Nephron progenitor cell (in vitro differentiated cells): ENCODE measurements around the gene FSD1L.

Experiments
- DNase-seq: peaks from one replicate; pipeline ENCODE4 v3.0.0; 2021
- H3K27ac Mint-ChIP-seq: 2 replicates; pipeline ENCODE4 v1.8.0; 2021; ENCODE audit warnings: mild to moderate bottlenecking, moderate library complexity, mixed read lengths
- H3K27me3 Mint-ChIP-seq: 2 replicates; pipeline ENCODE4 v1.8.0; 2021; ENCODE audit warnings: mild to moderate bottlenecking, low read depth, mixed read lengths; ENCODE audit not compliant: poor library complexity
- H3K36me3 Mint-ChIP-seq: 2 replicates; pipeline ENCODE4 v1.8.0; 2021; ENCODE audit warnings: low read depth, mixed read lengths
- H3K4me1 Mint-ChIP-seq: 2 replicates; pipeline ENCODE4 v1.8.0; 2021; ENCODE audit warnings: mixed read lengths
- H3K4me3 Mint-ChIP-seq: 2 replicates; pipeline ENCODE4 v1.8.0; 2021; ENCODE audit warnings: mild to moderate bottlenecking, moderate library complexity, mixed read lengths
- H3K9me3 Mint-ChIP-seq: 2 replicates; pipeline ENCODE4 v1.8.0; 2021; ENCODE audit warnings: mild to moderate bottlenecking, moderate library complexity, mixed read lengths
- CTCF ChIP-seq: fragments of 200-600 bp; sonication (generic); IDR thresholded peaks from 2 replicates; pipeline ENCODE4 v1.5.0; 2021; ENCODE audit warnings: antibody characterized with exemption

FSD1L gene

GRCh38 chr9:105406369-105406768 is 41.5 kb upstream of the FSD1L start:
- no peak for TF ChIP-seq CTCF
- Mint-ChIP-seq H3K27ac (no peak overlapping the region), H3K4me1 (peaks cover 21% of the 10 kb centered on the region), H3K9me3 (peaks cover 29% of the 10 kb centered on the region), H3K36me3 (peaks cover 15% of the 10 kb centered on the region), H3K4me3 (no peak overlapping the region), H3K27me3 (no peaks in the 10 kb centered on the region)
- no peak for DNase-seq

GRCh38 chr9:105413525-105413924 is 34.3 kb upstream of the FSD1L start:
- Mint-ChIP-seq H3K36me3 (peaks cover 13% of the 10 kb centered on the region), H3K4me1 (peaks cover 15% of the 10 kb centered on the region), H3K27ac (no peak overlapping the region), H3K27me3 (peaks cover 2% of the 10 kb centered on the region), H3K9me3 (peaks cover 16% of the 10 kb centered on the region), H3K4me3 (no peak overlapping the region)
- no peak for DNase-seq
- TF ChIP-seq CTCF, result no peak

- Mint-ChIP-seq H3K4me3 (peak overlapping the region; percentile 46), H3K27ac (no peak overlapping the region), H3K4me1 (peaks cover 15% of the 10 kb centered on the region), H3K36me3 (peaks cover 13% of the 10 kb centered on the region), H3K27me3 (peaks cover 2% of the 10 kb centered on the region), H3K9me3 (peaks cover 15% of the 10 kb centered on the region)
- peak; percentile 88 for TF ChIP-seq CTCF
- peak; percentile 76 for DNase-seq
These were observed 32.7 kb upstream of the FSD1L start for GRCh38 chr9:105414947-105415661.

- Mint-ChIP-seq H3K4me3 (no peak overlapping the region), H3K27ac (no peak overlapping the region), H3K36me3 (peaks cover 13% of the 10 kb centered on the region), H3K4me1 (peaks cover 15% of the 10 kb centered on the region), H3K9me3 (peaks cover 12% of the 10 kb centered on the region), H3K27me3 (peaks cover 2% of the 10 kb centered on the region)
- TF ChIP-seq CTCF, result no peak
- no peak for DNase-seq
These were observed 32.2 kb upstream of the FSD1L start for GRCh38 chr9:105415662-105415980.

- no peak for DNase-seq
- Mint-ChIP-seq H3K4me1 (peaks cover 15% of the 10 kb centered on the region), H3K27me3 (peaks cover 2% of the 10 kb centered on the region), H3K9me3 (peaks cover 3% of the 10 kb centered on the region), H3K36me3 (peaks cover 5% of the 10 kb centered on the region), H3K27ac (peak overlapping the region; percentile 45), H3K4me3 (no peak overlapping the region)
- TF ChIP-seq CTCF, result no peak
These were observed 31.0 kb upstream of the FSD1L start for GRCh38 chr9:105416840-105417239.
